Loucy (cell line): ENCODE data around the gene NDUFAF8.
A peak's percentile ranks its signal among the peaks of the same experiment; 100 is the strongest.

ENCODE experiments used
- H2AFZ ChIP-seq: fragments of 200-600 bp; sonication (generic); 2 replicates; pipeline ENCODE4 v1.6.0; 2016; ENCODE audit warnings: antibody characterized with exemption, mild to moderate bottlenecking, low read length, moderate library complexity
- H3F3A ChIP-seq: fragments of 200-600 bp; 2 replicates; pipeline ENCODE4 v1.6.0; 2016; ENCODE audit warnings: antibody characterized with exemption, low read depth, mild to moderate bottlenecking
- H3K27me3 ChIP-seq: fragments of 200-600 bp; sonication (generic); 2 replicates; pipeline ENCODE4 v1.6.1; 2014; ENCODE audit warnings: low read length, mild to moderate bottlenecking; ENCODE audit not compliant: insufficient read depth, poor library complexity, severe bottlenecking
- H3K36me3 ChIP-seq: fragments of 200-600 bp; sonication (generic); 2 replicates; pipeline ENCODE4 v1.6.1; 2016; ENCODE audit warnings: low read length; ENCODE audit not compliant: insufficient read depth
- H3K4me1 ChIP-seq: fragments of 200-600 bp; sonication (generic); 2 replicates; pipeline ENCODE4 v1.5.1; 2014; ENCODE audit warnings: low read length, mild to moderate bottlenecking; ENCODE audit not compliant: insufficient read depth, poor library complexity, severe bottlenecking
- H3K4me2 ChIP-seq: fragments of 200-600 bp; sonication (generic); 2 replicates; pipeline ENCODE4 v1.6.0; 2014; ENCODE audit warnings: antibody characterized with exemption, low read length, low read depth, mild to moderate bottlenecking; ENCODE audit not compliant: poor library complexity, severe bottlenecking
- H3K4me3 ChIP-seq: fragments of 200-600 bp; sonication (generic); 2 replicates; pipeline ENCODE4 v1.5.1; 2014; ENCODE audit warnings: low read length, mild to moderate bottlenecking, mixed read lengths; ENCODE audit not compliant: poor library complexity, severe bottlenecking
- H3K79me2 ChIP-seq: fragments of 200-600 bp; sonication (generic); 2 replicates; pipeline ENCODE4 v1.6.1; 2014; ENCODE audit warnings: low read length; ENCODE audit not compliant: insufficient read depth
- H3K9ac ChIP-seq: fragments of 200-600 bp; sonication (generic); 2 replicates; pipeline ENCODE4 v1.6.0; 2014; ENCODE audit warnings: mild to moderate bottlenecking, low read depth, low read length, moderate library complexity; ENCODE audit not compliant: poor library complexity, severe bottlenecking
- H3K9me2 ChIP-seq: fragments of 200-600 bp; sonication (generic); replicated peaks from 2 replicates; pipeline ENCODE4 v1.6.1; 2016; ENCODE audit warnings: low read depth, low read length, mixed read lengths
- H3K9me3 ChIP-seq: fragments of 200-600 bp; sonication (generic); 2 replicates; pipeline ENCODE4 v1.6.1; 2014; ENCODE audit warnings: mild to moderate bottlenecking, antibody characterized with exemption, low read length, low read depth; ENCODE audit not compliant: insufficient read depth
- H4K20me1 ChIP-seq: fragments of 200-600 bp; sonication (generic); 2 replicates; pipeline ENCODE4 v1.6.0; 2014; ENCODE audit warnings: antibody characterized with exemption, low read length, mild to moderate bottlenecking; ENCODE audit not compliant: insufficient read depth, poor library complexity, severe bottlenecking
- EZH2phosphoT487 ChIP-seq: fragments of 200-600 bp; IDR thresholded peaks from 2 replicates; pipeline ENCODE4 v1.6.1; 2018; ENCODE audit warnings: antibody characterized with exemption, mild to moderate bottlenecking, moderate library complexity, borderline replicate concordance
- TF ChIP-seq, protein P1 (sequence below): fragments of 200-600 bp; sonication (generic); conservative IDR thresholded peaks from 2 replicates; pipeline ENCODE4 v1.5.1; 2014; ENCODE audit warnings: mild to moderate bottlenecking, antibody characterized with exemption, low read length

The NDUFAF8 gene

DNA sequence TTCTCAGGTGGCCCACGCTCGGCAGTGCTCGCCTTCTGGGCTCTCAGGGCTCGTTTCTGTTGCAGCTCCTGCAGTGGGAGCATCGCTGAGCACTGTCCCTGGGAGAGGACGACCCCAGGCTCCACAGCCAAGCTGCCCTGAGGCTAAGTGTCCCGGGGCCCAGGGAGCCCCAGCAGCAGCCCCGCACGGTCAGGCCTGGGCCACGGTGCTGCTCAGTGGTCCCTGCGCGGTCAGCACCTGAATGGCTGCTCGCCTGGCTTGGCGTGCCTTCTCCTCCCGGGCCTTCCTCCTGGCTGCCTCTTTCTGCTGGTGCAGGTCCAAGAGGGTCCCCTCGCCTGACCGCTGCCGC lies 39.7 kb upstream of the NDUFAF8 start:
- no peak overlapping the region for H2AFZ ChIP-seq
- H3F3A ChIP-seq: no peaks in the 10 kb centered on the region
- no peaks in the 10 kb centered on the region for H3K9me3 ChIP-seq
- H3K36me3 ChIP-seq: peaks cover 31% of the 10 kb centered on the region; the same call in 1 of the 2 replicates
- no peak overlapping the region for H3K9ac ChIP-seq
- H3K4me2 ChIP-seq: no peak overlapping the region
- H3K27me3 ChIP-seq: no peaks in the 10 kb centered on the region
- no peaks in the 10 kb centered on the region for H3K9me2 ChIP-seq
- TF ChIP-seq, protein P1, sequence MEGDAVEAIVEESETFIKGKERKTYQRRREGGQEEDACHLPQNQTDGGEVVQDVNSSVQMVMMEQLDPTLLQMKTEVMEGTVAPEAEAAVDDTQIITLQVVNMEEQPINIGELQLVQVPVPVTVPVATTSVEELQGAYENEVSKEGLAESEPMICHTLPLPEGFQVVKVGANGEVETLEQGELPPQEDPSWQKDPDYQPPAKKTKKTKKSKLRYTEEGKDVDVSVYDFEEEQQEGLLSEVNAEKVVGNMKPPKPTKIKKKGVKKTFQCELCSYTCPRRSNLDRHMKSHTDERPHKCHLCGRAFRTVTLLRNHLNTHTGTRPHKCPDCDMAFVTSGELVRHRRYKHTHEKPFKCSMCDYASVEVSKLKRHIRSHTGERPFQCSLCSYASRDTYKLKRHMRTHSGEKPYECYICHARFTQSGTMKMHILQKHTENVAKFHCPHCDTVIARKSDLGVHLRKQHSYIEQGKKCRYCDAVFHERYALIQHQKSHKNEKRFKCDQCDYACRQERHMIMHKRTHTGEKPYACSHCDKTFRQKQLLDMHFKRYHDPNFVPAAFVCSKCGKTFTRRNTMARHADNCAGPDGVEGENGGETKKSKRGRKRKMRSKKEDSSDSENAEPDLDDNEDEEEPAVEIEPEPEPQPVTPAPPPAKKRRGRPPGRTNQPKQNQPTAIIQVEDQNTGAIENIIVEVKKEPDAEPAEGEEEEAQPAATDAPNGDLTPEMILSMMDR: no peak
- TF ChIP-seq EZH2phosphoT487: no peak
- H3K79me2 ChIP-seq: no peaks in the 10 kb centered on the region
- H3K4me3 ChIP-seq: no peak overlapping the region
- H3K4me1 ChIP-seq: peaks cover 10% of the 10 kb centered on the region
- no peaks in the 10 kb centered on the region for H4K20me1 ChIP-seq

DNA sequence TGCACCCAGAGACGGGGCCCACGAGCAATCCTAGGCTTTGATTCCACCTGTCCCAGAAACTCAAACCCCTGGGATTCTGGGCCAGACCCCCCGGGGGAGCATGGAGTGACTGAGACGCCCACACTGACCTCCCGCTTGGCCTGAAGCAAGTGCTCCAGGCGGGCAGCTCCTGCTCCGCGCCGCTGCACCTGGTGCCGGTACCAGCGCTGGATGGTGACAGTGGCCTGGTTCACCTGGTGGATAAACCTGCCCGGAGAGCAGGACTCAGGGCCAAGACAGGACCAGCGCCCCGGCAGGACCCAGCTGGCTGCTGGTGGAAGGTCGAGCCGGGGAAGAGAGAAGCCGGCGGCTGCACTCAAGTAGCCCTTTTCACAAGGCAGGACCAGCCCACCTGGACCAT lies 38.9 kb upstream of the NDUFAF8 start:
- Histone ChIP-seq H3K27me3 (no peaks in the 10 kb centered on the region), H3K4me2 (no peak overlapping the region), H3K9me2 (no peaks in the 10 kb centered on the region), H3K4me1 (peaks cover 10% of the 10 kb centered on the region), H3K9ac (no peak overlapping the region), H3F3A (no peaks in the 10 kb centered on the region), H3K9me3 (no peaks in the 10 kb centered on the region), H3K79me2 (no peaks in the 10 kb centered on the region), H3K36me3 (peaks cover 33% of the 10 kb centered on the region; the same call in 1 of the 2 replicates), H2AFZ (no peak overlapping the region), H4K20me1 (no peaks in the 10 kb centered on the region), H3K4me3 (no peak overlapping the region)
- TF ChIP-seq, protein P1: no peak
- no peak for TF ChIP-seq EZH2phosphoT487

DNA sequence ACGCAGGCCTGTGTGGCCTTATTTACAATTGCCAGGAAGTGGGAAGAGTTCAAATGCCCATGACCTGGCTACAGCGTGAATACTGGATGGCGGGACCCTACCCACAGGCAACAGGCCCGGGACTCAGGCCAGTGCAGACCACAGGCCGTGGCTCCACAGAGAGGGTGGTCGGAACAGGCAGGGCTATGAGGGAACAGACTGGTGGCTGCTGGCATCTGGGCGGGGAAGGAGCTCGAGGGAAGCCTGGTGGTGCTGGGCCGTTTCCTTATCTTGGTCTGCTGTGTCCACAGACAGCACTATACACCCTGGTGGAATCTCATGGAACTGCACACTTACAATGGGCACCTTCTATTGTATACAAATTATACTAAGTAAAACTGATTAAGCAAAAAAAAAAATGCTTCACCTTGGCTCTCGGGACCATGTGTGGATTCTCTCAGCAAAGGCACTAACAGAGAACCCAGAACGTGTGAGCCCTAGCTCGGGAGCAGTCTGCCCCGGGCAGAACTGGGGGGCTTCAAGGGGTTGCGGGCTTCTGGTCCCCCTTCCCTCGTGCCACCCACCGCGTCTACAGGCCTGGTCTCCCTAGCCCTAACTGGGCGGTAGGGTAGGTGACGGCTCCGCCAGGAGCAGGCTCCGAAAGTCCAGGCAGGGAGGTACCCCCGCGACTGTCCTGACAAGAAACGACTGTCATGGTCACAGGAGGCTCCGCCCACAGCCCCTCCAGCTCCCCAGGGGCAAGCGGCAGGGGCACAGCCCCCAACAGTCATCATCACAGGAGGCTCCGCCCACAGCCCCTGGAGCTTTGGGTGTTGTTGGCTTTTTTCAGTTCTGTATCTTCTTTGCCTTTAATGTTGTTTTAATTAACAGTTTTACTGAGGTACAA lies 38.2 kb upstream of the NDUFAF8 start:
- TF ChIP-seq, protein P1: peak; percentile 57
- no peak for TF ChIP-seq EZH2phosphoT487
- Histone ChIP-seq H3K36me3 (peaks cover 30% of the 10 kb centered on the region; the same call in 1 of the 2 replicates), H3K4me2 (no peak overlapping the region), H3F3A (no peaks in the 10 kb centered on the region), H3K4me1 (peaks cover 10% of the 10 kb centered on the region), H4K20me1 (no peaks in the 10 kb centered on the region), H3K9me2 (no peaks in the 10 kb centered on the region), H3K79me2 (no peaks in the 10 kb centered on the region), H2AFZ (no peak overlapping the region), H3K27me3 (no peaks in the 10 kb centered on the region), H3K9ac (no peak overlapping the region), H3K9me3 (no peaks in the 10 kb centered on the region), H3K4me3 (no peak overlapping the region)
